Progenitor cell of endocrine pancreas (in vitro differentiated cells): ENCODE measurements around the gene C1QL2. TPM values are rescaled to one million over a fixed set of nuclear protein-coding genes. Genes with fewer than 3 reads are reported as not detected.

Experiments used
- DNase-seq: peaks from one replicate; pipeline ENCODE4 v3.0.0; 2021; ENCODE audit warnings: low spot score; ENCODE audit not compliant: unreplicated experiment
- H3K27ac Mint-ChIP-seq: 2 replicates; pipeline ENCODE4 v1.8.0; 2021; ENCODE audit warnings: mild to moderate bottlenecking, moderate library complexity, mixed read lengths
- H3K27me3 Mint-ChIP-seq: 2 replicates; pipeline ENCODE4 v1.8.0; 2021; ENCODE audit warnings: mixed read lengths
- H3K36me3 Mint-ChIP-seq: 2 replicates; pipeline ENCODE4 v1.8.0; 2022; ENCODE audit warnings: mixed read lengths; ENCODE audit not compliant: insufficient read depth
- H3K4me1 Mint-ChIP-seq: 2 replicates; pipeline ENCODE4 v1.8.0; 2021; ENCODE audit warnings: low read depth, mixed read lengths
- H3K4me3 Mint-ChIP-seq: 2 replicates; pipeline ENCODE4 v1.8.0; 2021; ENCODE audit warnings: low read depth, mild to moderate bottlenecking, moderate library complexity, mixed read lengths
- H3K9me3 Mint-ChIP-seq: 2 replicates; pipeline ENCODE4 v1.8.0; 2021; ENCODE audit warnings: low read depth, mixed read lengths
- total RNA-seq: library from RNA; stranded (reverse); gene quantifications from 2 replicates; pipeline ENCODE4 v1.2.1, GENCODE V29; 2021
- TF ChIP-seq, protein P1 (sequence below): fragments of 200-600 bp; sonication (generic); IDR thresholded peaks from one replicate; pipeline ENCODE4 v1.5.0; 2021; ENCODE audit warnings: antibody characterized with exemption, mild to moderate bottlenecking; ENCODE audit not compliant: unreplicated experiment

C1QL2 gene
- total RNA-seq, 1 donor from 2014 or later, result 0.14 TPM

DNA sequence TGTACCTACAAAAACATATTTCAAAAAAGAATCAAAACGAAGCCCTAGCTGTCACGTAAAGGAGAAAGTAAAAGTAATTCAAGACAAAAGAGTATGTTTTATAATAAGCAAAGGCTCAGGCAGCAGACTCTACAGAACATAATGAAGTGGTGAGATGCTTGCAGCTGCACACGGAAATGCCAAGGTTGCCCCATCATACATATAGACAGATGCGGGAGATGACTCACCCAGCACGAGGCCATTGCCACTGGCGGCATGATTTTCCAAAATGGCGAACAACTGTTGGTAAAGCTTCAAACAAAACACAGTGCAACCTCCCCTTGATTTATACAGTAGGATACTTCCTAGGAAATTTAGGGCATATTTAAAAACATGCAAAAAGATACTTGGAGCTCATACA is 26.0 kb upstream of the C1QL2 start:
- H3K4me3 Mint-ChIP-seq, result no peak overlapping the region
- H3K9me3 Mint-ChIP-seq, result no peaks in the 10 kb centered on the region
- TF ChIP-seq, protein P1, sequence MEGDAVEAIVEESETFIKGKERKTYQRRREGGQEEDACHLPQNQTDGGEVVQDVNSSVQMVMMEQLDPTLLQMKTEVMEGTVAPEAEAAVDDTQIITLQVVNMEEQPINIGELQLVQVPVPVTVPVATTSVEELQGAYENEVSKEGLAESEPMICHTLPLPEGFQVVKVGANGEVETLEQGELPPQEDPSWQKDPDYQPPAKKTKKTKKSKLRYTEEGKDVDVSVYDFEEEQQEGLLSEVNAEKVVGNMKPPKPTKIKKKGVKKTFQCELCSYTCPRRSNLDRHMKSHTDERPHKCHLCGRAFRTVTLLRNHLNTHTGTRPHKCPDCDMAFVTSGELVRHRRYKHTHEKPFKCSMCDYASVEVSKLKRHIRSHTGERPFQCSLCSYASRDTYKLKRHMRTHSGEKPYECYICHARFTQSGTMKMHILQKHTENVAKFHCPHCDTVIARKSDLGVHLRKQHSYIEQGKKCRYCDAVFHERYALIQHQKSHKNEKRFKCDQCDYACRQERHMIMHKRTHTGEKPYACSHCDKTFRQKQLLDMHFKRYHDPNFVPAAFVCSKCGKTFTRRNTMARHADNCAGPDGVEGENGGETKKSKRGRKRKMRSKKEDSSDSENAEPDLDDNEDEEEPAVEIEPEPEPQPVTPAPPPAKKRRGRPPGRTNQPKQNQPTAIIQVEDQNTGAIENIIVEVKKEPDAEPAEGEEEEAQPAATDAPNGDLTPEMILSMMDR, result no peak
- no peaks in the 10 kb centered on the region for H3K36me3 Mint-ChIP-seq
- peaks cover 5% of the 10 kb centered on the region for H3K27me3 Mint-ChIP-seq
- no peak overlapping the region for H3K27ac Mint-ChIP-seq
- no peaks in the 10 kb centered on the region for H3K4me1 Mint-ChIP-seq
- no peak for DNase-seq

DNA sequence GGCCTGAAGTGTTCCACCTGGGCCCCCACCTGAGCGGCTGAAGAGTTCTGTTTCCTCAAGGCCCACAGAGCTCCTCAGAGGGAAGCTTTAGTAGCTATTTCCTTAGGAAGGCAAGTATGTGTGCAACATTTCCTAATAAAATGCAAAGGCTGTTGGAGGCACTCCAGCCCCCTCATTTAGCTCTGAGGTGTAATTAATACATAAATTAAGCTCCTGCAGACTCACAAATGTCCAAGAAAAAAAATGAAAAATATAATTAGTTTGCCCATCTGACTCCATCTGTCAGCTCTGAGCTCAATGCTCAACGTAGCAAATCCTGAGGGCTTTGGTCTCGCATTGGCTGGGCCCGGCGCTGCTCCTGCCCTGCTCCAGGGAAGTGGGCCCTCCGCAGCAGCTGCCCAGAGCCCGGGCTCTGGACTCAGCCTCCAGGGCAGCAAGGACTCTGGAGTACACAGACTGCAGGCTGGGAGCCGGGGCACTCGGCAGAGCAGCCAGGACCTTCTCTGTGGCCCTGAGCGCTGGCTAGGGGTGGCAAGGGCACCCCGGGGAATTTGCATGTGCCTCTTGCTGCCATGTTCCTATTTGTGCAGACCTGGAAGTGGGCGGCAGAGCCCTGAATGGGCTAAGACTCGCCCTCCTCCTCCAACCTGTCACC is 23.4 kb upstream of the C1QL2 start:
- DNase-seq, result no peak
- Mint-ChIP-seq H3K27ac (no peak overlapping the region), H3K4me3 (no peak overlapping the region), H3K9me3 (no peaks in the 10 kb centered on the region), H3K27me3 (peaks cover 9% of the 10 kb centered on the region), H3K4me1 (no peaks in the 10 kb centered on the region), H3K36me3 (no peaks in the 10 kb centered on the region)
- TF ChIP-seq, protein P1, result no peak

DNA sequence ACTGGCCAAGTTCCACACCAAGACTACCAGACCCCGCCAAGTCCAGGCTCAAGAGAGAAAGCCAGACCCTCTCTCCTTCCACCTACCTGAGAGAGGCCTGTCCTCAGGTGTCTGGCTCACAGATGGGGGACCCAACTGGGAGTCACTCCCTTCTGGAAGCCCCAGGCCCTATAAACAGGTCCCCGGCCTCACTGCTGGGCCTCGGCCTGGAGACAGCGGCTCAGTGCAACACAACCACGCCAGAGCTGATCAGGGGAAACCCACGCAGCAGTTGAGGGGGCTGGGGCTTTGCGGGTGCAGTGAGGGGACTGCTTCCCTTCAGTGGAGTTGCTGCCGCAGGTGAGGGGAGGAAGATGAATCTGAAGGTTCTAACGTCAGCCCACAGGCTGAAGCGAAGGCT is 22.8 kb upstream of the C1QL2 start:
- H3K9me3 Mint-ChIP-seq, result no peaks in the 10 kb centered on the region
- TF ChIP-seq, protein P1, result no peak
- no peak overlapping the region for H3K27ac Mint-ChIP-seq
- no peak overlapping the region for H3K4me3 Mint-ChIP-seq
- no peak for DNase-seq
- H3K4me1 Mint-ChIP-seq, result no peaks in the 10 kb centered on the region
- H3K36me3 Mint-ChIP-seq, result no peaks in the 10 kb centered on the region
- peaks cover 8% of the 10 kb centered on the region for H3K27me3 Mint-ChIP-seq

DNA sequence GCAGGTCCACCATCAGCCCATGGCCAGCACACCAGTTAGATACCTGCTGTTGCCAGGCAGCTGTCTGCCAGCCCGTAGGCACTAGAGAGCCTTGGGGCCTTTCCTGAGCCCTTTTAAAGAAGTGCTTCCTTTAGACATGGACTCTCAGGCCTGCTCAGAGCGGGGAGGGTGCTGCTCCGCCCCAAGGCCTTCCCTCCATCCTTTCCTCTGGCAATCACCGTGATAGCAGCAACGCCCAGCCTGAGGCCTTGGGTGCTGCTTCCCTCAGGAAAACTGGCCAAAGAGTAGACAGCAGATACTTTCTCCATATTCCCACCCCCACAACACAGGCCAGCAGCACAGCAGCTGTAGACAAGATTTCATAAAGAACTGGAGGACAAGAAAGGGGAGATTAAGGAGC is 22.3 kb upstream of the C1QL2 start:
- H3K27ac Mint-ChIP-seq, result no peak overlapping the region
- H3K4me3 Mint-ChIP-seq, result no peak overlapping the region
- no peaks in the 10 kb centered on the region for H3K9me3 Mint-ChIP-seq
- peaks cover 4% of the 10 kb centered on the region for H3K27me3 Mint-ChIP-seq
- TF ChIP-seq, protein P1, result no peak
- no peak for DNase-seq
- no peaks in the 10 kb centered on the region for H3K4me1 Mint-ChIP-seq
- no peaks in the 10 kb centered on the region for H3K36me3 Mint-ChIP-seq

DNA sequence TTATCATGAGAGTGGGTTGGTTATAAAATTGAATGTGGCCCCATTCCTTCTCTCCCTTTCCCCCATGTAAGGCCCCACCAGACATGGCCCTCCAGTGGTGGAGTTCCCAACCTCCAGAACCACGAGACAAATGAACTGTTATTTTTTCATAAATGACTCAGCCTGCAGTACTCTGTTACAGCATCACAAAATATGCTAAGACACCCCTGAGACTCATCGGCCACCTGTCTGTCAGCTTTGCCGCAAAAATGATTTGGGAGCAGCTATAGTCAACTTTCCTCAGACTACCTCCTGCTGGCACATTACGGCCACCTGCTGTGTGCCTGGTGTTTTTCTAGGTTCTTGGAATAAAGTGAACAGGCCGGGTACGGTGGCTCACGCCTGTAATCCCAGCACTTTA is 21.4 kb upstream of the C1QL2 start:
- Mint-ChIP-seq H3K9me3 (no peaks in the 10 kb centered on the region), H3K27ac (no peak overlapping the region), H3K4me3 (no peak overlapping the region), H3K27me3 (peaks cover 4% of the 10 kb centered on the region), H3K4me1 (no peaks in the 10 kb centered on the region), H3K36me3 (no peaks in the 10 kb centered on the region)
- DNase-seq, result no peak
- TF ChIP-seq, protein P1, result no peak
